NCI-H82 treated with DMSO at 0.1 percent for 48 hours (cell line): ENCODE data around the gene LYST.
"Not testable (repeated sequence)": the region's sequence is repeated elsewhere in the genome, so short reads cannot be mapped to it uniquely, and the experiment has no call there.

Experiments
- DNase-seq: peaks from one replicate; lab custom pipeline; 2025; ENCODE audit not compliant: unreplicated experiment; lab: John Stamatoyannopoulos, UW

Gene LYST

GRCh38 chr1:235859789-235860188 is 6.9 kb downstream of the LYST start:
- no peak for DNase-seq

- no peak for DNase-seq
Observed at GRCh38 chr1:235858766-235859165, 7.9 kb downstream of the LYST start.

- no peak for DNase-seq
Observed at GRCh38 chr1:235857756-235858155, 8.9 kb downstream of the LYST start.

- DNase-seq = no peak
Observed at GRCh38 chr1:235855811-235856429, 10.8 kb downstream of the LYST start.

GRCh38 chr1:235854347-235854746 is 12.4 kb downstream of the LYST start:
- no peak for DNase-seq

- DNase-seq = no peak
Observed at GRCh38 chr1:235853653-235854052, 13.1 kb downstream of the LYST start.

GRCh38 chr1:235852887-235853286 is 13.8 kb downstream of the LYST start:
- no peak for DNase-seq

GRCh38 chr1:235851939-235852338 is 14.8 kb downstream of the LYST start:
- no peak for DNase-seq

- not testable (repeated sequence) for DNase-seq
Observed at GRCh38 chr1:235848251-235848650, 18.5 kb downstream of the LYST start.

GRCh38 chr1:235845656-235846107 is 21.0 kb downstream of the LYST start:
- not testable (repeated sequence) for DNase-seq

GRCh38 chr1:235844776-235845175 is 21.9 kb downstream of the LYST start:
- DNase-seq = no peak

- DNase-seq = peak; percentile 27
Observed at GRCh38 chr1:235843461-235843961, 23.2 kb downstream of the LYST start.

- DNase-seq = no peak
Observed at GRCh38 chr1:235841938-235842545, 24.7 kb downstream of the LYST start.

- DNase-seq = no peak
Observed at GRCh38 chr1:235838021-235838420, 28.7 kb downstream of the LYST start.

GRCh38 chr1:235835226-235835625 is 31.5 kb downstream of the LYST start:
- DNase-seq = peak; percentile 57

- no peak for DNase-seq
Observed at GRCh38 chr1:235834620-235835019, 32.1 kb downstream of the LYST start.

- DNase-seq = no peak
Observed at GRCh38 chr1:235832011-235832410, 34.7 kb downstream of the LYST start.

GRCh38 chr1:235831148-235831547 is 35.6 kb downstream of the LYST start:
- DNase-seq = no peak

- DNase-seq = no peak
Observed at GRCh38 chr1:235826102-235826854, 40.4 kb downstream of the LYST start.

GRCh38 chr1:235825229-235825628 is 41.5 kb downstream of the LYST start:
- no peak for DNase-seq

- DNase-seq = no peak
Observed at GRCh38 chr1:235823684-235824083, 43.0 kb downstream of the LYST start.

GRCh38 chr1:235822685-235823084 is 44.0 kb downstream of the LYST start:
- DNase-seq = no peak
